ENCODE measurements around the gene MIEF2.

MIEF2 gene

GRCh38 chr17:18256351-18256750 is 4.1 kb upstream of the MIEF2 start:
- no peak for DNase-seq (ENCODE audit: low read depth in 3 of 3)

GRCh38 chr17:18256776-18257175 is 3.7 kb upstream of the MIEF2 start:
- DNase-seq (ENCODE audit: low read depth in 3 of 3): no peak

- no peak for DNase-seq (ENCODE audit: low read depth in 3 of 3)
Observed at GRCh38 chr17:18257268-18257981, 3.0 kb upstream of the MIEF2 start.

GRCh38 chr17:18257982-18258355 is 2.5 kb upstream of the MIEF2 start:
- peak in 2 of 3 experiments; percentile 12 to 31 for DNase-seq (ENCODE audit: low read depth in 3 of 3)

- DNase-seq (ENCODE audit: low read depth in 3 of 3): peak in 2 of 3 experiments; percentile 44 to 50
Observed at GRCh38 chr17:18258356-18259038, 2.0 kb upstream of the MIEF2 start, which contains the start of gene FLII. TSS of gene FLII (minus strand) at chr17:18258738. CDS start at chr17:18258690, 48 bp downstream.

- DNase-seq (ENCODE audit: low read depth in 3 of 3): no peak
Observed at GRCh38 chr17:18259621-18260331, 686 bp upstream of the MIEF2 start.

GRCh38 chr17:18261146-18261515 is 669 bp downstream of the MIEF2 start:
- no peak for DNase-seq (ENCODE audit: low read depth in 3 of 3)

- no peak for DNase-seq (ENCODE audit: low read depth in 3 of 3)
Observed at GRCh38 chr17:18261659-18262058, 1.2 kb downstream of the MIEF2 start.

GRCh38 chr17:18262111-18262510 is 1.6 kb downstream of the MIEF2 start:
- DNase-seq (ENCODE audit: low read depth in 3 of 3): no peak

GRCh38 chr17:18262641-18263040 is 2.2 kb downstream of the MIEF2 start:
- DNase-seq (ENCODE audit: low read depth in 3 of 3): no peak

- DNase-seq (ENCODE audit: low read depth in 3 of 3): no peak
Observed at GRCh38 chr17:18263885-18264682, 3.6 kb downstream of the MIEF2 start.

- DNase-seq (ENCODE audit: low read depth in 3 of 3): no peak
Observed at GRCh38 chr17:18267366-18267765, 6.9 kb downstream of the MIEF2 start.

- no peak for DNase-seq (ENCODE audit: low read depth in 3 of 3)
Observed at GRCh38 chr17:18267927-18268711, 7.7 kb downstream of the MIEF2 start.

DNA sequence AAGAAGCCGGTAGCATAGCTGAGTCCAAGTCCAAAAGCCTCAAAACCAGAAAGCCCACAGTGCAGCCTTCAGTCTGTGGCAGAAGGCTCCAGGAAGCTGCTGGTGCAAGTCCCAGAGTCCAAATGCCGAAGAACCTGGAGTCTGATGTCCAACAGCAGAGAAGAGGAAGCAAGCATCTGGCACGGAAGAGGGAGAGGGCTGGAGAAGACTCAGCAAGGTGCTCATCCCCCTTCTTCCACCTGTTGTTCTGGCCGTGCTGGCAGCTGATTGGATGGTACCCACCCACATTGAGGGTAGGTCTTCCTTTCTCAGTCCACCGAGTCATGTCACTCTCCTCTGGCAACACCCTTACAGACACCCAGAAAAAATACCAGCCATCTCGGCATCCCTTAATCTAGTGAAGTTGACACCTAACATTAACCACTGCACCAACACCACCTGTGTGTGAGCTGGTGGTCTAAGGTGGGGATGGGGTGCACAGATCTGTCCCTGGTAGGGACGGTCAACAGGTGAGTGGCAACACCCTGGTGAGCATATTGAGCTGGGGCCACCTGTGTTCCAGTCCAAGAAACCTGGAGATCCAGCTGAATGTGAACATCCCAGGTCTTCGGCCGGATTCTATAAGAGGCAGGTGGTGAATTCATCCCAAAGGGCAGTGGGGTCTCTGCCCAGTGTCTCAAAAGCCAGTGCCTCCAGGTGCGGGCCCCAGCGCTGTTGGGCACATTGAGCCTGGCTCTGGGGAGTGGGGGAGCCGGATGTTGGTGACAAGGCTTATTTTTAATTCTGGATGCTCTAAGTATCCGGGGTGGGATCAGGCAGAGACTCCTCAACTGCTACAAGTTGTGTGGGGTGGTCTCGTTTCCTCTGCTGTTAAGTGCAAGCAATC is 9.8 kb downstream of the MIEF2 start:
- no peak for DNase-seq (ENCODE audit: low read depth in 3 of 3)

GRCh38 chr17:18277076-18277475 is 16.6 kb downstream of the MIEF2 start:
- DNase-seq (ENCODE audit: low read depth in 3 of 3): no peak

DNA sequence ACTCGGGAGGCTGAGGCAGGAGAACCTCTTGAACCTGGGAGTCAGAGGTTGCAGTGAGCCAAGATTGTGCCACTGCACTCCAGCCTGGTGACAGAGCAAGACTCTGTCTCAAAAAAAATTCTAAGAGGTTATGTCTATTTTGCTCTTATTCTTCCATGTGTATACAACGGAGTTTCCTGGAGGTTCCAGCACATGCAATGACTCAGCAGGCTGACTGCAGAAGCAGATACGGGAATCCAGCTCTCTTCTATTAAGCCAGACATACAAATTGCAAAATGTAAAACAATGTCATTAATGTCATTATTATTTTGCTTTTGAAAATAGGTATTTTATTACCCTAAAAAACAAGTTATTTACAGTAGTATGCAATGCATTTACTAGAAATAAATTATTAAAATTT is 18.4 kb downstream of the MIEF2 start:
- DNase-seq (ENCODE audit: low read depth in 3 of 3): no peak

- DNase-seq (ENCODE audit: low read depth in 3 of 3): no peak
Observed at GRCh38 chr17:18280249-18280648, 19.8 kb downstream of the MIEF2 start.

- no peak for DNase-seq (ENCODE audit: low read depth in 3 of 3)
Observed at GRCh38 chr17:18280766-18281371, 20.4 kb downstream of the MIEF2 start.

DNA sequence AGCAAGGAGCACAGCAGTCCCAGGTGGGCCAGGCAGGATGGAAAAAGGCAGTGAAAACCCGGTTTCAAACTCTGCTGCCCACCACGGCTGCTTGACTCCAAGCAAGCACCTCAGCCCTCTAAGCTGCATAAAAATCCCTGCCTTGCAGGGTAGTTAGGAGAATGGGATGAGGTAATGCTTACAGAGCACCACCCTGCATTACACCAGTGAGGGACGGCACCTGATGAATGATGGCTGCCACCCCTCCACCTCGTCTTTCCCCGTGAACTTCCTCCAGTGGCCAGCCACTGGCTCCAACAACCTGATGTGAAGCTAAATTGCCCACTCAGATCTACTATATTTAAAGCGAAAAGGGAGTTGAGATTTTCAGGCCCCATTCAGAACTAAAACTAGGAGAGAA is 21.3 kb downstream of the MIEF2 start:
- DNase-seq (ENCODE audit: low read depth in 3 of 3): no peak

DNA sequence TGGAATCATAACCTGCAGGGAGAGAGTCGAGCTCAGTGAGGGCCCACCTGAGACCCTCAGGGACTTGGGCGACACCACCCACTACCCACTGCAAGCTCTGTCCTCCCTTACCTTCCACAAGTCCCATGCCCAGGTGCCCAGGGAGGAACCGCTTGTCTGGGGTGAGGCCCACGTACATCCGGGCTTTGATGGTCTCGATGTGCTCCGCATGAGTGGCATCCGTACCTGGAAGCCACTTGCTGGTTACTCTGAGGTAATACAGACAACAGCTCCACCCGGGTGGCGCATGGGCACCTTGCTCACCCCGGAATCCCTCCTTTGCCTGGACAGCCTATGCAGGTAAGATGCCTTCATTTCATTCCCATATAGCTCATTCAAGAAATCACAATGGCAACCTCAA is 24.8 kb downstream of the MIEF2 start:
- no peak for DNase-seq (ENCODE audit: low read depth in 3 of 3)

Measured in stimulated activated CD4-positive, alpha-beta T cell treated with anti-CD3 and anti-CD28 coated beads, TNF-alpha, amount 100 ng/mL, for 4 hours (primary cell).